CD14-positive monocyte (primary cell): Measurements from ENCODE around the gene ACOT2. TPM values are rescaled to one million over a fixed set of nuclear protein-coding genes. Genes with fewer than 3 reads are reported as not detected.

Experiments
- DNase-seq, 3 donors: peaks; one replicate each; pipeline ENCODE4 v3.0.0-alpha.2; 2011 to 2022
- H2AFZ ChIP-seq: 2 replicates; pipeline ENCODE4 v1.6.0; 2012; ENCODE audit warnings: mild to moderate bottlenecking, low read depth, low read length, inconsistent platforms; ENCODE audit not compliant: insufficient read depth, poor library complexity, severe bottlenecking
- H3K27ac ChIP-seq, 2 donors: 1 replicate in 1 of 2; 2 replicates in 1 of 2; pipeline ENCODE4 v1.5.1; 2012 to 2013; ENCODE audit warnings: low read length in 2 of 2, control low read depth in 1 of 2, inconsistent platforms in 1 of 2, low read depth in 1 of 2, mild to moderate bottlenecking in 1 of 2
- H3K27me3 ChIP-seq, 2 donors: one replicate each; pipeline versions ENCODE4 v1.6.0 to v1.6.1; 2011 to 2013; ENCODE audit warnings: low read length in 2 of 2; ENCODE audit not compliant: control insufficient read depth in 2 of 2, insufficient read depth in 2 of 2
- H3K36me3 ChIP-seq, 2 donors: replicated peaks in 1 of 2; 1 replicate in 1 of 2; 2 replicates in 1 of 2; pipeline versions ENCODE4 v1.5.1 to v1.6.1; 2012 to 2013; ENCODE audit warnings: low read length in 2 of 2, control low read depth in 1 of 2, inconsistent platforms in 1 of 2, mild to moderate bottlenecking in 1 of 2; ENCODE audit not compliant: insufficient read depth in 2 of 2, control insufficient read depth in 1 of 2
- H3K4me1 ChIP-seq, 2 donors: 1 replicate in 1 of 2; 2 replicates in 1 of 2; pipeline versions ENCODE4 v1.5.1 to v1.6.1; 2012 to 2013; ENCODE audit warnings: low read length in 2 of 2, control low read depth in 1 of 2, inconsistent platforms in 1 of 2, mild to moderate bottlenecking in 1 of 2, moderate library complexity in 1 of 2; ENCODE audit not compliant: insufficient read depth in 2 of 2, control insufficient read depth in 1 of 2
- H3K4me2 ChIP-seq: replicated peaks from 2 replicates; pipeline ENCODE3; 2012; ENCODE audit warnings: low read length, moderate library complexity, mild to moderate bottlenecking; ENCODE audit not compliant: poor library complexity, severe bottlenecking; ENCODE audit errors: extremely low read depth
- H3K4me3 ChIP-seq, 3 experiments: fragments of 200-600 bp in 1 of 3; sonication (generic) in 1 of 3; replicated peaks in 1 of 3; 1 replicate in 2 of 3; 2 replicates in 1 of 3; pipeline ENCODE4 v1.5.1; 2011 to 2013; ENCODE audit warnings: low read length in 3 of 3, mild to moderate bottlenecking in 3 of 3, control low read depth in 2 of 3, low read depth in 2 of 3, inconsistent platforms in 1 of 3, moderate library complexity in 1 of 3
- H3K79me2 ChIP-seq: 2 replicates; pipeline ENCODE4 v1.6.0; 2012; ENCODE audit warnings: mild to moderate bottlenecking, control low read depth, inconsistent platforms, low read length, moderate library complexity; ENCODE audit not compliant: insufficient read depth
- H3K9ac ChIP-seq: 2 replicates; pipeline ENCODE4 v1.6.0; 2017; ENCODE audit warnings: low read length, mild to moderate bottlenecking; ENCODE audit not compliant: insufficient read depth, poor library complexity, severe bottlenecking
- H3K9me3 ChIP-seq, 2 donors: replicated peaks in 1 of 2; 1 replicate in 1 of 2; 2 replicates in 1 of 2; pipeline versions ENCODE4 v1.5.1 to v1.6.1; 2012 to 2013; ENCODE audit warnings: low read length in 2 of 2, control low read depth in 1 of 2; ENCODE audit not compliant: control insufficient read depth in 1 of 2, insufficient read depth in 1 of 2
- H4K20me1 ChIP-seq: 2 replicates; pipeline ENCODE4 v1.6.0; 2012; ENCODE audit warnings: mild to moderate bottlenecking, low read length, control low read depth, moderate library complexity; ENCODE audit not compliant: insufficient read depth
- H3K27ac Mint-ChIP-seq, 7 donors: one replicate each; pipeline ENCODE4 v1.8.0; 2020; ENCODE audit warnings: mild to moderate bottlenecking in 7 of 7, mixed read lengths in 7 of 7, moderate library complexity in 6 of 7, inconsistent platforms in 2 of 7
- H3K27me3 Mint-ChIP-seq, 3 donors: one replicate each; pipeline ENCODE4 v1.8.0; 2021 to 2022; ENCODE audit warnings: low read depth in 3 of 3, mild to moderate bottlenecking in 3 of 3, mixed read lengths in 3 of 3, moderate library complexity in 3 of 3, inconsistent platforms in 1 of 3
- H3K36me3 Mint-ChIP-seq, 2 donors: one replicate each; pipeline ENCODE4 v1.8.0; 2020; ENCODE audit warnings: mixed read lengths in 2 of 2, inconsistent platforms in 1 of 2, mild to moderate bottlenecking in 1 of 2
- H3K4me1 Mint-ChIP-seq: one replicate; pipeline ENCODE4 v1.8.0; 2020; ENCODE audit warnings: mild to moderate bottlenecking, mixed read lengths
- H3K4me3 Mint-ChIP-seq, 2 donors: one replicate each; pipeline ENCODE4 v1.8.0; 2020; ENCODE audit warnings: mild to moderate bottlenecking in 2 of 2, mixed read lengths in 2 of 2, moderate library complexity in 1 of 2
- H3K9me3 Mint-ChIP-seq, 7 donors: one replicate each; pipeline ENCODE4 v1.8.0; 2020 to 2022; ENCODE audit warnings: mixed read lengths in 7 of 7, mild to moderate bottlenecking in 6 of 7, moderate library complexity in 6 of 7, inconsistent platforms in 2 of 7
- CTCF ChIP-seq: fragments of 200-600 bp; IDR thresholded peaks from one replicate; pipeline ENCODE4 v1.8.0; 2022; ENCODE audit warnings: antibody characterized with exemption, mild to moderate bottlenecking
- WGBS: methylation state at CpG from one replicate; pipeline ENCODE4 v1.1.5; 2013; ENCODE audit warnings: missing lambda C conversion rate; ENCODE audit not compliant: insufficient coverage; 5-methylcytosine and 5-hydroxymethylcytosine counted together
- intact Hi-C, 2 donors: fragments of 100-400 bp; cut with micrococcal nuclease; formaldehyde crosslinking; loops; one replicate each; pipeline versions ENCODE4 v1.15.0 to v1.15.1; 2023
- polyA plus RNA-seq, 3 donors: library from polyadenylated mRNA; depleted of rRNA in 1 of 3; unstranded in 2 of 3; stranded (reverse) in 1 of 3; fragments of 300-500 nt in 2 of 3; fragments of >200 nt in 1 of 3; fragmentation: Illumina TruSeq in 2 of 3; gene quantifications; 1 replicate in 2 of 3; 2 replicates in 1 of 3; pipeline ENCODE4 v1.2.3, GENCODE V29; 2012 to 2021

ACOT2 gene
- polyA plus RNA-seq, 3 donors, result 2.6 to 6.0 (median 5.2) TPM

- Mint-ChIP-seq H3K9me3 (peaks cover 0 to 8% (median 6%) of the 10 kb centered on the region in 7 donors), H3K36me3 (no peaks in the 10 kb centered on the region), H3K27ac (no peak within 1 kb of the TSS), H3K4me1 (peaks cover 15% of the 10 kb centered on the region), H3K27me3 (peaks cover 19 to 34% (median 25%) of the 10 kb centered on the region in 3 donors), H3K4me3 (peak within 1 kb of the TSS; percentile 70 to 88)
- H3K36me3 ChIP-seq, result no peaks in the 10 kb centered on the region
- no peaks in the 10 kb centered on the region for H3K79me2 ChIP-seq
- whole genome bisulfite sequencing, result 1% methylated on average over 89 of the region's 89 CpGs
- no peaks in the 10 kb centered on the region for H3K27me3 ChIP-seq
- no peaks in the 10 kb centered on the region for H3K9me3 ChIP-seq
- H4K20me1 ChIP-seq, result no peaks in the 10 kb centered on the region
- peak within 1 kb of the TSS; percentile 51 for H3K9ac ChIP-seq
- intact Hi-C loops, result no loop called here
- DNase-seq, result no peak
- H3K27ac ChIP-seq, result no peak within 1 kb of the TSS
- TF ChIP-seq CTCF, result no peak
- peak within 1 kb of the TSS; percentile 87 for H2AFZ ChIP-seq
- H3K4me2 ChIP-seq, result peak within 1 kb of the TSS; percentile 86
- peak within 1 kb of the TSS; percentile 49 to 81 (median 51) for H3K4me3 ChIP-seq
- H3K4me1 ChIP-seq, result peaks cover 8 to 14% of the 10 kb centered on the region in 2 donors
These were observed 22.9 kb downstream of the ACOT2 start, which contains the start of gene ACOT4 for GRCh38 chr14:73591690-73592449. Gene ACOT4 (plus strand): TSS chr14:73591873. CDS start chr14:73591960, 87 bp downstream.

GRCh38 chr14:73594491-73594890 is 25.5 kb downstream of the ACOT2 start:
- DNase-seq, result no peak

More at GRCh38 chr14:73594491-73594890, 25.5 kb downstream of the ACOT2 start:
- Histone ChIP-seq H4K20me1 (no peaks in the 10 kb centered on the region), H3K79me2 (no peaks in the 10 kb centered on the region), H3K9me3 (no peaks in the 10 kb centered on the region), H3K4me2 (no peak overlapping the region), H2AFZ (no peak overlapping the region), H3K27me3 (no peaks in the 10 kb centered on the region), H3K27ac (no peak overlapping the region), H3K4me1 (peaks cover 8 to 14% of the 10 kb centered on the region in 2 donors), H3K36me3 (no peaks in the 10 kb centered on the region), H3K9ac (no peak overlapping the region), H3K4me3 (no peak overlapping the region)
- TF ChIP-seq CTCF, result no peak
- Mint-ChIP-seq H3K27me3 (peaks cover 19 to 31% (median 20%) of the 10 kb centered on the region in 3 donors), H3K4me3 (no peak overlapping the region), H3K27ac (no peak overlapping the region), H3K36me3 (no peaks in the 10 kb centered on the region), H3K9me3 (peaks cover 0 to 8% (median 6%) of the 10 kb centered on the region in 7 donors), H3K4me1 (peaks cover 9% of the 10 kb centered on the region)
- no CpG with 5 or more reads among the region's 9 CpGs for WGBS
- intact Hi-C loops, result no loop called here
